GM19238 (cell line): ENCODE measurements around the gene FANK1.
"Not testable (repeated sequence)": the region's sequence is repeated elsewhere in the genome, so short reads cannot be mapped to it uniquely, and the experiment has no call there.

ENCODE experiments used
- DNase-seq: peaks from one replicate; pipeline ENCODE4 v3.0.0; 2011; ENCODE audit warnings: low spot score; ENCODE audit not compliant: insufficient read length

The FANK1 gene

DNA sequence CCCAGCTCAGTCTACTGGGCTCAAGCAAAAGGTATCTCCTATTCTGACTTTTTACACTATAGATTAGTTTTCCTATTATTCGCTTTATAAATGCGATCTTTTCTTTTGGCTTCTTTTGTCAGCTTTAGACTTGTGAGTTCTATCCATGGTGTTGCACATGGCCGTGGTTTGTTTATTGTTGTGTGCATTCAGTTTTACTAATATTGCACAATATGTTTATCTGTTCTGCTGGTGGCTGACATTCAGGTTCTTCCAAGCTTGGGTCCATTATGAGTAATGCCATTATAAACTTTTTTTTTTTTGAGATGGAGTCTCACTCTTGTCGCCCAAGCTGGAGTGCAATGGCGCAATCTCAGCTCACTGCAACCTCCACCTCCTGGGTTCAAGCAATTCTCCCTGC lies 30.9 kb downstream of the FANK1 start:
- DNase-seq: not testable (repeated sequence)

- DNase-seq: no peak
Observed at GRCh38 chr10:125928928-125929585, 32.7 kb downstream of the FANK1 start.

DNA sequence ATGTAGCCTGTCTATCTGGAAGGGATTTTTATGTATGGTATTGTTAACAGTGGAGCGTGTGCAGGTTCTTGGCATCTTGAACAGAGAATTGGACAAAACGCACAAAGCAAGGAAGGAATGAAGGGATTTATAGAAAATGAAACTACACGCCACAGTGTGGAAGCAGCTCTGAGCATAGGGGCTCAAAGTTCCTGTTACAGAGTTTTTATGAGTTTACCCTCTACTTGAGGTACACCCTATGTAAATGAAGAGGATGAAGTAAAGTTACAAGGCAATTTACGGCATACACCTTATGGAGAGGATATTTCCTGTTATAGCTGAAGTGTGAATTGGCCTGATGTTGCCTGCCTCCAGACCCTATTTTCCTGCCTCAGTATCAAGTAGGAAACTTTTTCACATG lies 33.3 kb downstream of the FANK1 start:
- no peak for DNase-seq

DNA sequence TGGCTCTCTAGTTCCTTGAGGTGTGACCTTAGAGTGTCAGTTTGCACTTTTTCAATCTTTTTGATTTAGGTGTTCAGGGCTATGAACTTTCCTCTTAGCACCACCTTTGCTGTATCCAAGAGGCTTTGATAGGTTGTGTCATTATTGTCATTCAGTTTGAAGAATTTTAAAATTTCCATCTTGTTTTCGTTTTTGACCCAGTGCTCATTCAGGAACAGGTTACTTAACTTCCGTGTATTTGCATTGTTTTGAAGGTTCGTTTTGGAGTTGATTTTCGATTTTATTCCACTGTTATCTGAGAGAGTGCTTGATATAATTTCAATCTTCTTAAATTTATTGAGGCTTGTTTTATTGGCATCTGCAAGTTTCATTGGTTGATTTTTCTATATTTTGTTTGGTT lies 37.3 kb downstream of the FANK1 start:
- no peak for DNase-seq

GRCh38 chr10:125936331-125936730 lies 40.0 kb downstream of the FANK1 start:
- DNase-seq: no peak

- no peak for DNase-seq
Observed at GRCh38 chr10:125940515-125940914, 44.2 kb downstream of the FANK1 start.

DNA sequence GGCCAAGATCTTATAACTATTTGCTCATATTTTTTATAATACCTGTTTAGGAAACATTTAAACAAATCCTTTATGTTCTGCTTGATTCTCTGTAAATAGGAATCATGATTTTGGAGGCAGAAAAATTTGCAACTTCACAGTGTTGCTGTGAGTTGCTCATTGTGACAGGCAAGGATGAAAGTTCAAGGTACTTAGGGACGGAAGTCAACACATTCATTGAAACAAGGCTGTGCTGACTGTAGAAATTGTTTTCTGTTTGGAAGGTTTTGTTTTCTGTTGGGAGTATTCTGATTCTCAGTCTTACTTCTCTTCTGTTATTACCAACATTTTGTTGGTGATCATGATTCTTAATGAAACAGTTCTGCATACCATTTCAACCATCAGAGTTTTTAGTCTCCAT lies 54.9 kb downstream of the FANK1 start:
- no peak for DNase-seq

GRCh38 chr10:125953778-125954385 lies 57.5 kb downstream of the FANK1 start:
- no peak for DNase-seq

GRCh38 chr10:125955766-125956165 lies 59.4 kb downstream of the FANK1 start:
- DNase-seq: no peak

- no peak for DNase-seq
Observed at GRCh38 chr10:125961743-125962142, 65.4 kb downstream of the FANK1 start.

DNA sequence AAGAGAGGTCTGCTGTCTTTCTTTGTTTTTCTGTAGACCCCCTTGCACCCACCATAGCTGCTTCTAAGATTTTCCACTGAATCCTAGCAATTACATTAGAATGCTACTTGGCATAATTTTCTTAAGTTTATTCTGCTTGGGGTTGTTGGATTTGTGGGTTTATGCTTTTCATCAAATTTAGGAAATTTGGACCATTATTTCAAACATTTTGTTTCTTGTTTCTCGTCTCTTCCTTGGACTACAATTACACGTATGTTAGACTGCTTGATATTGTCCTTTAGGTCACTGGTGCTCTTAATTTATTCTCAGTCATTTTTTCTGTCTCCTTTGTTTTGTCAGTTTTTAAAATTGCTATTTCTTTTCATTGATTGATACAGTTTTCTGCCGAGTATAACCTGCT lies 65.8 kb downstream of the FANK1 start:
- no peak for DNase-seq

GRCh38 chr10:125964558-125964957 lies 68.2 kb downstream of the FANK1 start:
- no peak for DNase-seq

DNA sequence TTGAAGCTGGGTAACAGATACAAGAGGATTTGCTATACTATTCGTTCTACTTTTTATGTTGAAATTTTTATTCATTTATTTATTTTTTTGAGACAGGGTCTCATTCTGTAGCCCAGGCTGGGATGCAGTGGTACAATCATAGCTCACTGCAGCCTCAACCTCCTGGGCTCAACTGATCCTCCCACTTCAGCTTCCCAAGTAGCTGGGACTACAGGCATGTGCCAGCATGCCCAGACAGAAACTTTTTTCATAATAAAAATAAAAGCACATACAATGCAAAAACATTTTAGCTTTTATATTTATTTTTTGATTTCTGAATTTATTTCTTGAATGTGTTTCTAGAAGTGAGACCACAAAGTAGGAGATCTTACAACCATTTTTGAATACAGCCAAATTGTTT lies 71.2 kb downstream of the FANK1 start:
- no peak for DNase-seq

GRCh38 chr10:125970077-125970630 lies 73.8 kb downstream of the FANK1 start:
- not testable (repeated sequence) for DNase-seq

GRCh38 chr10:125976960-125977605 lies 80.7 kb downstream of the FANK1 start:
- no peak for DNase-seq

- DNase-seq: no peak
Observed at GRCh38 chr10:125979976-125980375, 83.6 kb downstream of the FANK1 start.

DNA sequence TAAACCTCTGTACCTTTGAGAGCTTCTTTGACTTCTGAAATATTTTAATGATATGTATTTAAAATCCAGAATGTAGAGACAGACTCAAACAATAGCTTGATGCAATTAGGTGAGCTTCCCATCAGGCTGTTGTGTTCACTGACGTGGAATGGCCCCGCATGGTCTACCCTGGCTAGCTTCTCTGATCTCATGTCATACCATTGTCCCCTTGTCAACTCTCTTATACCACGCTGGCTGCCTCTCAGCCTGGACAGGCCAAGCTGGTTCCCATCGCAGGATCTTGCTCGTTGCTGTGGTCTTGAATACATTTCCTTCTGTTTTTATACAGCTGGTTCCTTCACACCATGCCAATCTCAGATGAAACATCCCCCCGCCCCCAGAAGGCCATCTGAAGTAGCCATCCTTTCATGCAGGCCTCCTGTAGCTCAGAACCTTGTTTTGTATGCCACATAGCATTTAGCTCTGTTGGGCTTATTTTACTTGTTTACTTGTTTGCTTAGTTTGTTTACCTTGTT lies 84.2 kb downstream of the FANK1 start:
- DNase-seq: no peak

DNA sequence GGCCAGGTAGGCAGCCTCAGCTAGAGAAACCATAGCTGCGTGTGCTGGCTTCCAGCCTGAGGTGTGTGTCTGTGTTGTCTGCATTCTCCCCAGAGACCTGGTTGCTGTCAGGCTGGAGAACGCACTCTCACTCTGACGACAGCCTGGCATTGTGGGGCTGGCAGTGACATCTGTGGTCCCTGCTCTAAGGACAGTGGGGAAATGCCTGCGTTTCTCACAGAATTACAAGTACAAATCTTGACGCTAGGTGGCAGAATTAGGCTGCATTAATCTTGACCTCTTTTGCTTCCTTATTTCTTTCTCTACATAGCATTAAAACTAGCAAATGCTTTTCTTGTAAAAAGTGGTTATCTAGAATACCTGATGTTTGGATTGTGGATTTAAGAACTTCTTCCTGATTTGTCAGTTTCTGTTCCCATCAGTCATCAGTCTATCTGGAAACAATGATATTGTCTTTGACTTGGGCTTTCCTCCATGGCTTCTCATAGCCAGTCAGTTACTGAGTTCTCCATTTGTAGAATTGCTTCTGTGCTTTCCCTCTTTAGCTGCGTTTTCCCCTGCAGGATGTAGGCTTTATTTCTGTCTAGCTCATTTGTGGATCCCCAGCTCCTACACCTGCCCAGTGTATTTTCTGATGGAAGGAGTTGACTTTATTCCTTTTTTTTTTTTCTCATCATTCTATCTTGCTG lies 86.0 kb downstream of the FANK1 start:
- DNase-seq: peak; percentile 10

DNA sequence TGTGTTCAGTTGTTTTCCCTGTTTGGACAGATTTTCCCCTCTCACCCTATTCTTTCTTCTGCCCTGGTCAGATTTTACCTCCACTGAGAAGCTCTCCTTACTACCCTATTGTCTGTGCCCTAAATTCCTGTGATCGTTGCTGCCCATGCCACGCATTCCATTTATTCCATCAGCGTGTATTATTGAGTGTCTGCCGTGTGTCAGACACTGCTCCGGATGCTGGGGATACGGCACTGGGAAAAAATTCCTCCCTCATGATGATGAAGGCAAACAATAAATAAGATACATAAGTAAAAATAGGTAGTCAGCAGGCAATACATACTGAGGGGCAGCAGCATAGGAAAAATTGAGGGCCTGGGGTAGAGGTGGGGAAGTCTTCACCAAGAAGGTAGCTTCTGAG lies 86.8 kb downstream of the FANK1 start:
- no peak for DNase-seq

DNA sequence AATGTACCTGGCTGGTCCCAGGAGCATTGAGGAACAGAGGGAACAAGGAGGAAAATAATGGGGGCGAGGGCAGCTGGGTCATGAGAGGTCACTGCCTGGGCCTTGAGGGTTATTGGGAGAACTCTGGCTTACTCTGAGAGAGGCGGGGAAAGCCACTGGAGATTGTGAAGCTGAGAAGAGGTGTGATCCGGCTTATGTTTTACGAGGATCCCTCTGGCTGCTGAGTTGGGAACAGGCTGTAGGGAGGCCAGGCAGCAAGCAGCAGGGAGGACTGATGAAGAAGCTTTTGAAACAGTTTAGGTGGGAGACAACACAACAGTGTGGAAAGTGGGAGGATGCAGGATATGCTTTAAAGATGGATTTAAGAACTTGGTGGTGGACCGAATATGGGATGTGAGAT lies 87.3 kb downstream of the FANK1 start:
- DNase-seq: no peak

DNA sequence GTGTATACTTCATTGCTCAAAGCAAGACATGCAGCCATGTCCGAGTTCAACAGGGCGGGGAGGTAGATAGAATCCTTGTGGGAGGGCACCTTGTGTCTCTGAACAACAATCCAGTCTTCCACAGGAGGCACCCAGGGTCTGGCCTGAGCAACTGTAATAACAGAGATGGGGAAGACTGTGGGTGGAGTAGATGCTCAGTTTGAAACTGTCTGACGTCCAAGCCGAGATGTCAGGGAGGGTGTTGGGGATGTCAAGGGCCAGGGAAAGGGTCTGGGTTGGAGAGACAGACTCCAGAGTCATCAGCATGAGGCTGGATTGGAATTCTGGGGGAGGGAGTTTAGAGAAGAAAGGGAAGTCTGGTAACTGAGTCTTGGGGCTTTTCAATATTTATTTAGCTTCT lies 88.0 kb downstream of the FANK1 start:
- no peak for DNase-seq
